WTC11 (cell line): ENCODE measurements around the gene MTFP1. TPM values are rescaled to one million over a fixed set of nuclear protein-coding genes. Genes with fewer than 3 reads are reported as not detected.

ENCODE experiments used
- ATAC-seq: fragments of 200-7000 bp; cut with Tn5 transposase; 2 replicates; pipeline ENCODE4 v1.10.0; 2021; ENCODE audit warnings: mild to moderate bottlenecking, moderate library complexity
- CTCF ChIA-PET: fragments of 300-600 bp; sonication (Branson Sonifier 250); formaldehyde crosslinking; loops from one replicate; lab custom pipeline; 2021; ENCODE audit warnings: antibody characterized with exemption; lab: Charles Lee
- POLR2A ChIA-PET: fragments of 350-600 bp; sonication (Branson Sonifier 250); formaldehyde crosslinking; loops from one replicate; lab custom pipeline; 2021; ENCODE audit warnings: antibody characterized with exemption; lab: Charles Lee
- DNase-seq: peaks from one replicate; pipeline ENCODE4 v3.0.0; 2021; ENCODE audit warnings: low spot score
- H3K27ac Mint-ChIP-seq: 2 replicates; pipeline ENCODE4 v1.8.0; 2021; ENCODE audit warnings: mixed read lengths
- H3K27me3 Mint-ChIP-seq: 2 replicates; pipeline ENCODE4 v1.8.0; 2021; ENCODE audit warnings: low read depth, mild to moderate bottlenecking, moderate library complexity, mixed read lengths
- H3K36me3 Mint-ChIP-seq: 2 replicates; pipeline ENCODE4 v1.8.0; 2021; ENCODE audit warnings: mixed read lengths
- H3K4me1 Mint-ChIP-seq: 2 replicates; pipeline ENCODE4 v1.8.0; 2022; ENCODE audit warnings: mixed read lengths
- H3K4me3 Mint-ChIP-seq: 2 replicates; pipeline ENCODE4 v1.8.0; 2021; ENCODE audit warnings: mild to moderate bottlenecking, moderate library complexity, mixed read lengths
- H3K9me3 Mint-ChIP-seq: 2 replicates; pipeline ENCODE4 v1.8.0; 2021; ENCODE audit warnings: mixed read lengths
- ESRRA ChIP-seq: sonication (generic); formaldehyde crosslinking; IDR thresholded peaks from 2 replicates; pipeline ENCODE4 v1.8.1; 2022; ENCODE audit warnings: mild to moderate bottlenecking, missing genetic modification reagents, borderline replicate concordance
- FOXK1 ChIP-seq: sonication (generic); formaldehyde crosslinking; IDR thresholded peaks from 2 replicates; pipeline ENCODE4 v1.8.0; 2022; ENCODE audit warnings: mild to moderate bottlenecking, moderate library complexity, missing genetic modification reagents
- GRHL2 ChIP-seq: fragments of 250-450 bp; sonication (Bioruptor Pico); IDR thresholded peaks from 2 replicates; pipeline ENCODE4 v1.8.0; 2022; ENCODE audit warnings: mild to moderate bottlenecking, moderate library complexity; ENCODE audit not compliant: insufficient replicate concordance, severe bottlenecking
- HMGXB4 ChIP-seq: sonication (generic); formaldehyde crosslinking; IDR thresholded peaks from 2 replicates; pipeline ENCODE4 v1.8.1; 2023; ENCODE audit warnings: mild to moderate bottlenecking, moderate library complexity, missing genetic modification reagents
- JAZF1 ChIP-seq: fragments of 250-450 bp; sonication (Bioruptor Pico); IDR thresholded peaks from 2 replicates; pipeline ENCODE4 v1.9.0; 2021; ENCODE audit warnings: moderate library complexity, mild to moderate bottlenecking, inconsistent platforms
- NR3C1 ChIP-seq: sonication (generic); formaldehyde crosslinking; conservative IDR thresholded peaks from 2 replicates; pipeline ENCODE4 v1.8.1; 2023; ENCODE audit warnings: low read depth, mild to moderate bottlenecking, missing genetic modification reagents
- RORB ChIP-seq: fragments of 250-450 bp; sonication (Bioruptor Pico); IDR thresholded peaks from 2 replicates; pipeline ENCODE4 v1.9.0; 2021; ENCODE audit warnings: mild to moderate bottlenecking
- SMAD3 ChIP-seq: sonication (generic); formaldehyde crosslinking; IDR thresholded peaks from 2 replicates; pipeline ENCODE4 v1.8.0; 2022; ENCODE audit warnings: missing genetic modification reagents, mild to moderate bottlenecking, borderline replicate concordance
- SOX15 ChIP-seq: fragments of 250-450 bp; sonication (Bioruptor Pico); IDR thresholded peaks from 2 replicates; pipeline ENCODE4 v1.9.0; 2021; ENCODE audit warnings: mild to moderate bottlenecking
- SP1 ChIP-seq: sonication (generic); formaldehyde crosslinking; conservative IDR thresholded peaks from 2 replicates; pipeline ENCODE4 v1.8.1; 2022; ENCODE audit warnings: missing genetic modification reagents
- STAT6 ChIP-seq: sonication (generic); formaldehyde crosslinking; conservative IDR thresholded peaks from 2 replicates; pipeline ENCODE4 v1.8.1; 2023; ENCODE audit warnings: mild to moderate bottlenecking, low read depth, missing genetic modification reagents, moderate library complexity
- total RNA-seq: library from RNA; stranded (reverse); gene quantifications from 3 replicates; pipeline ENCODE4 v1.2.3, GENCODE V29; 2021
- TF ChIP-seq, protein P1 (sequence below): fragments of 200-600 bp; IDR thresholded peaks from 2 replicates; pipeline ENCODE4 v1.8.0; 2022; ENCODE audit warnings: antibody characterized with exemption
- TF ChIP-seq, protein P2 (sequence below): sonication (generic); formaldehyde crosslinking; IDR thresholded peaks from 2 replicates; pipeline ENCODE4 v1.8.0; 2022; ENCODE audit warnings: missing genetic modification reagents
- TF ChIP-seq, protein P3 (sequence below): sonication (generic); formaldehyde crosslinking; IDR thresholded peaks from 2 replicates; pipeline ENCODE4 v1.8.1; 2022; ENCODE audit warnings: mild to moderate bottlenecking, moderate library complexity, missing genetic modification reagents
- TF ChIP-seq, protein P4 (sequence below): sonication (generic); formaldehyde crosslinking; IDR thresholded peaks from 2 replicates; pipeline ENCODE4 v1.8.1; 2022; ENCODE audit warnings: low read depth, mild to moderate bottlenecking, moderate library complexity, missing genetic modification reagents, borderline replicate concordance
- TF ChIP-seq, protein P5 (sequence below): sonication (generic); formaldehyde crosslinking; IDR thresholded peaks from 2 replicates; pipeline ENCODE4 v1.8.0; 2023; ENCODE audit warnings: mild to moderate bottlenecking, missing genetic modification reagents

The MTFP1 gene
- total RNA-seq, 1 experiment from 2014 or later = 75.0 TPM

DNA sequence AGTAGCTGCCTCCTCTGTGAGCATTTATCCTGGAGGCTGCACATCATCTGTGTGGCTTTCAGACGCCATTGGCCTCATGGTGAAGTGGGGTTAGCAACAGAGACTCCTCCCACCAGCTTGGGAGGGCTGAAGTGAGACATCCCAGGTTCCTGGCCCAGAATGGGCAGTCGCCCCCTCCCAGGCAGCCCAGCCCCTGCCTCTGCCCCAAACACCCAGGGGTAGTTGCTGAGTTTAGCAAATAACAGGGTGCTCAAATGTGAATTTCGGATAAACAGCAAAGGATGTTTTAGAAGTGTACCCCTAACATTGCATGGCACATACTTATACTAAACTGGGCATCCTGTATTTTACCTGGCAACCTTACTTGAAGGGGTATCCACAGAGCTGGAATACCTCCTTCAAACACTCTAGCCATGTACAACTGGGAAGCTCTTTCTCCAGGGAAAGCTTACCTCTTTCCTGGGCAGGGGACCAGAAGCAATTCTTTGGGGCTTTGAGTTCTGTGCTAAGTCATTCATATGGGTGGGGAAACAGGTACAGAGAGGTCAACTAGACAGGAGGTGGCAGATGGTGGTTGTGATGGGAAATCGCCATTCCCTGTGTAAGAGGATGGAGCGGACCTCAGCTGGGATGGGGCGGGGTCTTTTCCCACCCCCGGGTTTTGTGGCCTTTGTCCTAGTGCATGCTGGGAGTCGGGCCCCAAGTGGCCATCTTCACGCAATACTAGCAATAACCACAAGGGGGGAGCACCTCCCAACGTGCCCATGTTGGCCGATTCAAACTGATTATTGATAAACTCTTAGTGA, 19.3 kb downstream of the MTFP1 start:
- Mint-ChIP-seq H3K9me3 (no peaks in the 10 kb centered on the region), H3K27ac (no peak overlapping the region), H3K4me3 (peak overlapping the region; percentile 56), H3K4me1 (peaks cover 7% of the 10 kb centered on the region), H3K27me3 (no peaks in the 10 kb centered on the region; the same call in 1 of the 2 replicates), H3K36me3 (no peaks in the 10 kb centered on the region)
- ATAC-seq (peak; percentile 90), DNase-seq (peak; percentile 85)
- POLR2A ChIA-PET = interaction anchor here (1.1 kb wide), 1 partner anchor 48 kb away, joined by 4 read pairs; the partner anchor contains the start of gene SEC14L2
- CTCF ChIA-PET = interaction anchor here (0.8 to 3.4 kb wide), 30 partner anchors 9 to 283 kb away, joined by 3 to 38 read pairs (median 6); partner anchors contain the start of genes CASTOR1, MTFP1, SEC14L2 and TBC1D10A
- TF ChIP-seq GRHL2 (no peak), FOXK1 (CRISPR knock-in tag) (0 out of 2 replicates have a peak, but pooled peaks have one; percentile 33), RORB (CRISPR knock-in tag) (no peak), ESRRA (CRISPR knock-in tag) (no peak), STAT6 (CRISPR knock-in tag) (no peak), SMAD3 (CRISPR knock-in tag) (no peak), SOX15 (CRISPR knock-in tag) (no peak), SP1 (CRISPR knock-in tag) (0 out of 2 replicates have a peak, but pooled peaks have one; percentile 56), JAZF1 (CRISPR knock-in tag) (no peak), HMGXB4 (CRISPR knock-in tag) (no peak), NR3C1 (CRISPR knock-in tag) (no peak)
- TF ChIP-seq, protein P1, sequence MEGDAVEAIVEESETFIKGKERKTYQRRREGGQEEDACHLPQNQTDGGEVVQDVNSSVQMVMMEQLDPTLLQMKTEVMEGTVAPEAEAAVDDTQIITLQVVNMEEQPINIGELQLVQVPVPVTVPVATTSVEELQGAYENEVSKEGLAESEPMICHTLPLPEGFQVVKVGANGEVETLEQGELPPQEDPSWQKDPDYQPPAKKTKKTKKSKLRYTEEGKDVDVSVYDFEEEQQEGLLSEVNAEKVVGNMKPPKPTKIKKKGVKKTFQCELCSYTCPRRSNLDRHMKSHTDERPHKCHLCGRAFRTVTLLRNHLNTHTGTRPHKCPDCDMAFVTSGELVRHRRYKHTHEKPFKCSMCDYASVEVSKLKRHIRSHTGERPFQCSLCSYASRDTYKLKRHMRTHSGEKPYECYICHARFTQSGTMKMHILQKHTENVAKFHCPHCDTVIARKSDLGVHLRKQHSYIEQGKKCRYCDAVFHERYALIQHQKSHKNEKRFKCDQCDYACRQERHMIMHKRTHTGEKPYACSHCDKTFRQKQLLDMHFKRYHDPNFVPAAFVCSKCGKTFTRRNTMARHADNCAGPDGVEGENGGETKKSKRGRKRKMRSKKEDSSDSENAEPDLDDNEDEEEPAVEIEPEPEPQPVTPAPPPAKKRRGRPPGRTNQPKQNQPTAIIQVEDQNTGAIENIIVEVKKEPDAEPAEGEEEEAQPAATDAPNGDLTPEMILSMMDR = peak; percentile 91
- TF ChIP-seq, protein P2, sequence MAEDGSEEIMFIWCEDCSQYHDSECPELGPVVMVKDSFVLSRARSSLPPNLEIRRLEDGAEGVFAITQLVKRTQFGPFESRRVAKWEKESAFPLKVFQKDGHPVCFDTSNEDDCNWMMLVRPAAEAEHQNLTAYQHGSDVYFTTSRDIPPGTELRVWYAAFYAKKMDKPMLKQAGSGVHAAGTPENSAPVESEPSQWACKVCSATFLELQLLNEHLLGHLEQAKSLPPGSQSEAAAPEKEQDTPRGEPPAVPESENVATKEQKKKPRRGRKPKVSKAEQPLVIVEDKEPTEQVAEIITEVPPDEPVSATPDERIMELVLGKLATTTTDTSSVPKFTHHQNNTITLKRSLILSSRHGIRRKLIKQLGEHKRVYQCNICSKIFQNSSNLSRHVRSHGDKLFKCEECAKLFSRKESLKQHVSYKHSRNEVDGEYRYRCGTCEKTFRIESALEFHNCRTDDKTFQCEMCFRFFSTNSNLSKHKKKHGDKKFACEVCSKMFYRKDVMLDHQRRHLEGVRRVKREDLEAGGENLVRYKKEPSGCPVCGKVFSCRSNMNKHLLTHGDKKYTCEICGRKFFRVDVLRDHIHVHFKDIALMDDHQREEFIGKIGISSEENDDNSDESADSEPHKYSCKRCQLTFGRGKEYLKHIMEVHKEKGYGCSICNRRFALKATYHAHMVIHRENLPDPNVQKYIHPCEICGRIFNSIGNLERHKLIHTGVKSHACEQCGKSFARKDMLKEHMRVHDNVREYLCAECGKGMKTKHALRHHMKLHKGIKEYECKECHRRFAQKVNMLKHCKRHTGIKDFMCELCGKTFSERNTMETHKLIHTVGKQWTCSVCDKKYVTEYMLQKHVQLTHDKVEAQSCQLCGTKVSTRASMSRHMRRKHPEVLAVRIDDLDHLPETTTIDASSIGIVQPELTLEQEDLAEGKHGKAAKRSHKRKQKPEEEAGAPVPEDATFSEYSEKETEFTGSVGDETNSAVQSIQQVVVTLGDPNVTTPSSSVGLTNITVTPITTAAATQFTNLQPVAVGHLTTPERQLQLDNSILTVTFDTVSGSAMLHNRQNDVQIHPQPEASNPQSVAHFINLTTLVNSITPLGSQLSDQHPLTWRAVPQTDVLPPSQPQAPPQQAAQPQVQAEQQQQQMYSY (CRISPR knock-in tag) = no peak
- TF ChIP-seq, protein P3, sequence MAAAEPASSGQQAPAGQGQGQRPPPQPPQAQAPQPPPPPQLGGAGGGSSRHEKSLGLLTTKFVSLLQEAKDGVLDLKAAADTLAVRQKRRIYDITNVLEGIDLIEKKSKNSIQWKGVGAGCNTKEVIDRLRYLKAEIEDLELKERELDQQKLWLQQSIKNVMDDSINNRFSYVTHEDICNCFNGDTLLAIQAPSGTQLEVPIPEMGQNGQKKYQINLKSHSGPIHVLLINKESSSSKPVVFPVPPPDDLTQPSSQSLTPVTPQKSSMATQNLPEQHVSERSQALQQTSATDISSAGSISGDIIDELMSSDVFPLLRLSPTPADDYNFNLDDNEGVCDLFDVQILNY (CRISPR knock-in tag) = no peak
- TF ChIP-seq, protein P4, sequence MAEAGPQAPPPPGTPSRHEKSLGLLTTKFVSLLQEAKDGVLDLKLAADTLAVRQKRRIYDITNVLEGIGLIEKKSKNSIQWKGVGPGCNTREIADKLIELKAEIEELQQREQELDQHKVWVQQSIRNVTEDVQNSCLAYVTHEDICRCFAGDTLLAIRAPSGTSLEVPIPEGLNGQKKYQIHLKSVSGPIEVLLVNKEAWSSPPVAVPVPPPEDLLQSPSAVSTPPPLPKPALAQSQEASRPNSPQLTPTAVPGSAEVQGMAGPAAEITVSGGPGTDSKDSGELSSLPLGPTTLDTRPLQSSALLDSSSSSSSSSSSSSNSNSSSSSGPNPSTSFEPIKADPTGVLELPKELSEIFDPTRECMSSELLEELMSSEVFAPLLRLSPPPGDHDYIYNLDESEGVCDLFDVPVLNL (CRISPR knock-in tag) = no peak
- TF ChIP-seq, protein P5, sequence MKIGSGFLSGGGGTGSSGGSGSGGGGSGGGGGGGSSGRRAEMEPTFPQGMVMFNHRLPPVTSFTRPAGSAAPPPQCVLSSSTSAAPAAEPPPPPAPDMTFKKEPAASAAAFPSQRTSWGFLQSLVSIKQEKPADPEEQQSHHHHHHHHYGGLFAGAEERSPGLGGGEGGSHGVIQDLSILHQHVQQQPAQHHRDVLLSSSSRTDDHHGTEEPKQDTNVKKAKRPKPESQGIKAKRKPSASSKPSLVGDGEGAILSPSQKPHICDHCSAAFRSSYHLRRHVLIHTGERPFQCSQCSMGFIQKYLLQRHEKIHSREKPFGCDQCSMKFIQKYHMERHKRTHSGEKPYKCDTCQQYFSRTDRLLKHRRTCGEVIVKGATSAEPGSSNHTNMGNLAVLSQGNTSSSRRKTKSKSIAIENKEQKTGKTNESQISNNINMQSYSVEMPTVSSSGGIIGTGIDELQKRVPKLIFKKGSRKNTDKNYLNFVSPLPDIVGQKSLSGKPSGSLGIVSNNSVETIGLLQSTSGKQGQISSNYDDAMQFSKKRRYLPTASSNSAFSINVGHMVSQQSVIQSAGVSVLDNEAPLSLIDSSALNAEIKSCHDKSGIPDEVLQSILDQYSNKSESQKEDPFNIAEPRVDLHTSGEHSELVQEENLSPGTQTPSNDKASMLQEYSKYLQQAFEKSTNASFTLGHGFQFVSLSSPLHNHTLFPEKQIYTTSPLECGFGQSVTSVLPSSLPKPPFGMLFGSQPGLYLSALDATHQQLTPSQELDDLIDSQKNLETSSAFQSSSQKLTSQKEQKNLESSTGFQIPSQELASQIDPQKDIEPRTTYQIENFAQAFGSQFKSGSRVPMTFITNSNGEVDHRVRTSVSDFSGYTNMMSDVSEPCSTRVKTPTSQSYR = no peak
